ENCODE data around the gene C1orf53. TPM values are rescaled to one million over a fixed set of nuclear protein-coding genes. Genes with fewer than 3 reads are reported as not detected.

The C1orf53 gene
- total RNA-seq, 1 experiment from 2014 or later: 1.4 TPM

DNA sequence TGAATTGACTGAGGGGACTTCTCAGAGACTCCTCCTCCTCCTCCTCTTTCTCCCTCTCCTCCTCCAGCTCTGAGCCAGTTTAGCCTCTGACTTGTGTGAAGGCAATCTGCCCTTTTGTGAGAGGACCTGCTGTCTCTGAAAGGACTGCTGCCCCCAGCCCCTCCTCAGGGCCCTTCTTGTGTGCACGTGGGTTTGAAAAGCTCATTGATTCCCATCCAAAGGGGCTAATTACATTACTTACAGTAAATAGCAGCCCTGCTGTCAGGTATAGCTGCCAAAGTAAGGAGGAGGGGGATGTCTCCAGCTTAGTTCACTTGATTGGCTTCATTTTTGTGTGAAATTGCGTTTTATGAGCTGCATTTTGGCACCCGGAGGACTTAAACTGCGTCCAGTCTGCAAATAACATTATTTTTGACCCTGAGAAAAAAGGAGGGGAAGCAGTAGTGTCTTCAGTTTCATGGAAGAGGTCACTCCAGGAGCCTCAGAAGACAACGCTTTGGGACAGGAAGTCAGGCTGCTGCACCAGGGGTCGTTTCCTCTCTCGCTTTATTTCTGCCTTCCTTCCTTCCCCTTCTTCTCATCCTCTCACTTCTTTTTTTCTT, 12.9 kb downstream of the C1orf53 start:
- TF ChIP-seq, protein P1, sequence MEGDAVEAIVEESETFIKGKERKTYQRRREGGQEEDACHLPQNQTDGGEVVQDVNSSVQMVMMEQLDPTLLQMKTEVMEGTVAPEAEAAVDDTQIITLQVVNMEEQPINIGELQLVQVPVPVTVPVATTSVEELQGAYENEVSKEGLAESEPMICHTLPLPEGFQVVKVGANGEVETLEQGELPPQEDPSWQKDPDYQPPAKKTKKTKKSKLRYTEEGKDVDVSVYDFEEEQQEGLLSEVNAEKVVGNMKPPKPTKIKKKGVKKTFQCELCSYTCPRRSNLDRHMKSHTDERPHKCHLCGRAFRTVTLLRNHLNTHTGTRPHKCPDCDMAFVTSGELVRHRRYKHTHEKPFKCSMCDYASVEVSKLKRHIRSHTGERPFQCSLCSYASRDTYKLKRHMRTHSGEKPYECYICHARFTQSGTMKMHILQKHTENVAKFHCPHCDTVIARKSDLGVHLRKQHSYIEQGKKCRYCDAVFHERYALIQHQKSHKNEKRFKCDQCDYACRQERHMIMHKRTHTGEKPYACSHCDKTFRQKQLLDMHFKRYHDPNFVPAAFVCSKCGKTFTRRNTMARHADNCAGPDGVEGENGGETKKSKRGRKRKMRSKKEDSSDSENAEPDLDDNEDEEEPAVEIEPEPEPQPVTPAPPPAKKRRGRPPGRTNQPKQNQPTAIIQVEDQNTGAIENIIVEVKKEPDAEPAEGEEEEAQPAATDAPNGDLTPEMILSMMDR (conservative IDR thresholded peaks at IDR 0.05): no peak
- Histone ChIP-seq H3K4me1 (ENCODE audit: insufficient read depth, low read length) (peaks cover 12% of the 10 kb centered on the region; the same call in 1 of the 2 replicates), H4K8ac (replicated peaks; ENCODE audit: insufficient read length, low read depth, low read length) (no peak overlapping the region), H3K9me3 (ENCODE audit: control insufficient read depth, low read depth, low read length) (no peaks in the 10 kb centered on the region), H2AFZ (ENCODE audit: low read length) (no peak overlapping the region), H2BK12ac (ENCODE audit: insufficient read length, low read depth, low read length) (no peak overlapping the region), H4K20me1 (ENCODE audit: control insufficient read depth, insufficient read depth, insufficient read length) (no peaks in the 10 kb centered on the region), H2BK20ac (ENCODE audit: low read depth, low read length, poor library complexity, severe bottlenecking) (no peak overlapping the region), H3K27me3 (ENCODE audit: insufficient read depth, low read length) (peaks cover 98% of the 10 kb centered on the region), H2AK5ac (ENCODE audit: insufficient read length, low read length) (no peak overlapping the region), H2BK15ac (ENCODE audit: low read depth, low read length) (no peak overlapping the region), H3K56ac (ENCODE audit: insufficient read length, low read depth, low read length) (no peak overlapping the region), H3K9ac (ENCODE audit: extremely low read depth, insufficient read length, low read length) (no peak overlapping the region), H3K18ac (ENCODE audit: insufficient read length, low read depth, low read length) (no peak overlapping the region), H3K4ac (ENCODE audit: low read depth, low read length) (no peak overlapping the region), H2BK120ac (ENCODE audit: low read depth, low read length, poor library complexity, severe bottlenecking) (no peak overlapping the region), H3K23me2 (ENCODE audit: insufficient read length, low read depth, low read length, poor library complexity, severe bottlenecking) (peaks cover 44% of the 10 kb centered on the region), H3K79me1 (ENCODE audit: insufficient read depth, low read depth, low read length, poor library complexity, severe bottlenecking) (no peaks in the 10 kb centered on the region), H3K79me2 (ENCODE audit: insufficient read depth, low read length) (no peaks in the 10 kb centered on the region), H3K4me2 (ENCODE audit: insufficient read depth, insufficient read length, low read length) (peak overlapping the region; percentile 75), H3K23ac (ENCODE audit: insufficient read length, low read depth, low read length) (no peak overlapping the region), H3T11ph (ENCODE audit: low read length) (no peak overlapping the region), H4K91ac (ENCODE audit: insufficient read length, low read depth, low read length) (no peak overlapping the region), H3K27ac (ENCODE audit: insufficient read length, low read depth, low read length) (no peak overlapping the region), H3K14ac (ENCODE audit: insufficient read depth, low read length) (no peak overlapping the region), H2BK5ac (ENCODE audit: insufficient read length, low read length) (no peak overlapping the region), H4K5ac (ENCODE audit: insufficient read length, low read depth, low read length) (no peak overlapping the region)
- H3K27me3 Mint-ChIP-seq (ENCODE audit: low read depth): peaks cover 100% of the 10 kb centered on the region
- WGBS (ENCODE audit: extremely low coverage, insufficient read length, low lambda C conversion rate): no CpG with 5 or more reads among the region's 7 CpGs
- no peaks in the 10 kb centered on the region; a peak in 1 of 7 replicates for H3K36me3 Mint-ChIP-seq (ENCODE audit: insufficient read depth in 1 of 3, low read depth in 3 of 3)
- peak overlapping the region; percentile 50 to 71 for H3K4me3 Mint-ChIP-seq
- H3K4me1 Mint-ChIP-seq: peaks cover 72 to 90% of the 10 kb centered on the region in 2 experiments
- H3K9me3 Mint-ChIP-seq: no peaks in the 10 kb centered on the region; a peak in 3 of 5 replicates
- DNase-seq: no peak
- no peak overlapping the region for H3K27ac Mint-ChIP-seq
